Fibroblast of lung (primary cell): Measurements from ENCODE around the gene MAGI2.

ENCODE experiments used
- EZH2 ChIP-seq: IDR thresholded peaks from 2 replicates; pipeline ENCODE4 v1.5.1; 2012; ENCODE audit warnings: low read length, control low read depth, mild to moderate bottlenecking; ENCODE audit errors: missing control alignments
- TF ChIP-seq, protein P1 (sequence below), 2 donors: IDR thresholded peaks in 1 of 2; conservative IDR thresholded peaks in 1 of 2; 1 replicate in 1 of 2; 2 replicates in 1 of 2; pipeline ENCODE4 v1.5.1; 2011 to 2012; ENCODE audit warnings: low read length in 2 of 2, control low read depth in 1 of 2, inconsistent platforms in 1 of 2, low read depth in 1 of 2, mild to moderate bottlenecking in 1 of 2

DNA sequence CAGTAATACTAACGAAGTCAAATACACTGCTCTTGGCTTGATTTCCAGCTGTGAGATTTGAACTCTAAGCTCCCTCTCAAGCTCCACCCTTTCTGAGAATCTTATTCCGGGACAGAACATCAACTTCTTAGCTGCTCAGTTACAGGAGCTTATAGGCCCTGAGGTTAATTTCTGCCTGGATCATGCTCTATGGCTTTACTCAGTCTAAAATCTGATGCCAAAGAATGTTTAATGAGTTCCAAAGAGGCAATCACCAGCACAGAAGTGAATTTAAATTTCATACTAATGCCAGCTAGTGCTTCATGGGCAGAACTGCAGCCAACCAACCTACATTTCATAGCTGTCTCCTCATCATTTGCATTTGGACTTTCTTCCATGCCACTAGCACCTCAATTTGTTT, 707.2 kb downstream of the MAGI2 start:
- TF ChIP-seq, protein P1, sequence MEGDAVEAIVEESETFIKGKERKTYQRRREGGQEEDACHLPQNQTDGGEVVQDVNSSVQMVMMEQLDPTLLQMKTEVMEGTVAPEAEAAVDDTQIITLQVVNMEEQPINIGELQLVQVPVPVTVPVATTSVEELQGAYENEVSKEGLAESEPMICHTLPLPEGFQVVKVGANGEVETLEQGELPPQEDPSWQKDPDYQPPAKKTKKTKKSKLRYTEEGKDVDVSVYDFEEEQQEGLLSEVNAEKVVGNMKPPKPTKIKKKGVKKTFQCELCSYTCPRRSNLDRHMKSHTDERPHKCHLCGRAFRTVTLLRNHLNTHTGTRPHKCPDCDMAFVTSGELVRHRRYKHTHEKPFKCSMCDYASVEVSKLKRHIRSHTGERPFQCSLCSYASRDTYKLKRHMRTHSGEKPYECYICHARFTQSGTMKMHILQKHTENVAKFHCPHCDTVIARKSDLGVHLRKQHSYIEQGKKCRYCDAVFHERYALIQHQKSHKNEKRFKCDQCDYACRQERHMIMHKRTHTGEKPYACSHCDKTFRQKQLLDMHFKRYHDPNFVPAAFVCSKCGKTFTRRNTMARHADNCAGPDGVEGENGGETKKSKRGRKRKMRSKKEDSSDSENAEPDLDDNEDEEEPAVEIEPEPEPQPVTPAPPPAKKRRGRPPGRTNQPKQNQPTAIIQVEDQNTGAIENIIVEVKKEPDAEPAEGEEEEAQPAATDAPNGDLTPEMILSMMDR (conservative IDR thresholded peaks at IDR 0.05 in 1 of 2, IDR thresholded peaks at IDR 0.05 in 1 of 2; ENCODE audit: low read depth in 1 of 2, low read length in 2 of 2), result no peak
- no peak for TF ChIP-seq EZH2
